H9 (cell line): ENCODE results near the gene SAP30L. TPM values are rescaled to one million over a fixed set of nuclear protein-coding genes. Genes with fewer than 3 reads are reported as not detected.

Experiments
- DNase-seq: peaks from one replicate; pipeline ENCODE4 v3.0.0-alpha.2; 2017
- H2AFZ ChIP-seq: one replicate; pipeline ENCODE4 v1.6.1; 2013; ENCODE audit warnings: mild to moderate bottlenecking, low read length, control low read depth, moderate library complexity
- H2AK5ac ChIP-seq: 2 replicates; pipeline ENCODE4 v1.6.1; 2013; ENCODE audit warnings: low read length, control low read depth, mixed read lengths; ENCODE audit not compliant: insufficient read length
- H2BK120ac ChIP-seq: one replicate; pipeline ENCODE4 v1.6.1; 2013; ENCODE audit warnings: low read depth, mild to moderate bottlenecking, low read length, control low read depth, inconsistent platforms; ENCODE audit not compliant: poor library complexity, severe bottlenecking
- H2BK12ac ChIP-seq: 2 replicates; pipeline ENCODE4 v1.6.1; 2013; ENCODE audit warnings: low read length, control low read depth, mixed read lengths, low read depth; ENCODE audit not compliant: insufficient read length
- H2BK15ac ChIP-seq: 2 replicates; pipeline ENCODE4 v1.6.1; 2013; ENCODE audit warnings: low read depth, low read length, control low read depth
- H2BK20ac ChIP-seq: one replicate; pipeline ENCODE4 v1.6.1; 2013; ENCODE audit warnings: low read depth, mild to moderate bottlenecking, low read length, control low read depth, inconsistent platforms; ENCODE audit not compliant: poor library complexity, severe bottlenecking
- H2BK5ac ChIP-seq: 2 replicates; pipeline ENCODE4 v1.6.1; 2013; ENCODE audit warnings: low read length, control low read depth, mixed read lengths; ENCODE audit not compliant: insufficient read length
- H3K14ac ChIP-seq: 2 replicates; pipeline ENCODE4 v1.6.1; 2013; ENCODE audit warnings: low read length, control low read depth; ENCODE audit not compliant: insufficient read depth
- H3K18ac ChIP-seq: 2 replicates; pipeline ENCODE4 v1.6.1; 2013; ENCODE audit warnings: low read depth, mild to moderate bottlenecking, mixed read lengths, low read length, control low read depth; ENCODE audit not compliant: insufficient read length
- H3K23ac ChIP-seq: 2 replicates; pipeline ENCODE4 v1.6.1; 2013; ENCODE audit warnings: low read length, control low read depth, mixed read lengths, low read depth; ENCODE audit not compliant: insufficient read length
- H3K23me2 ChIP-seq: 2 replicates; pipeline ENCODE4 v1.6.1; 2013; ENCODE audit warnings: low read depth, mild to moderate bottlenecking, mixed read lengths, low read length, control low read depth; ENCODE audit not compliant: insufficient read length, poor library complexity, severe bottlenecking
- H3K27ac ChIP-seq: 2 replicates; pipeline ENCODE4 v1.5.1; 2013; ENCODE audit warnings: low read length, control low read depth, mixed read lengths, low read depth; ENCODE audit not compliant: insufficient read length
- H3K27me3 ChIP-seq: 2 replicates; pipeline ENCODE4 v1.6.1; 2013; ENCODE audit warnings: low read length, control low read depth, inconsistent platforms; ENCODE audit not compliant: insufficient read depth
- H3K4ac ChIP-seq: 2 replicates; pipeline ENCODE4 v1.6.1; 2013; ENCODE audit warnings: low read depth, mild to moderate bottlenecking, control low read depth, inconsistent platforms, low read length, moderate library complexity
- H3K4me1 ChIP-seq: 2 replicates; pipeline ENCODE4 v1.6.1; 2013; ENCODE audit warnings: low read length, control low read depth, inconsistent platforms; ENCODE audit not compliant: insufficient read depth
- H3K4me2 ChIP-seq: 2 replicates; pipeline ENCODE4 v1.6.1; 2013; ENCODE audit warnings: low read length, control low read depth, mixed read lengths; ENCODE audit not compliant: insufficient read length, insufficient read depth
- H3K56ac ChIP-seq: 2 replicates; pipeline ENCODE4 v1.6.1; 2013; ENCODE audit warnings: low read depth, mild to moderate bottlenecking, mixed read lengths, low read length, control low read depth; ENCODE audit not compliant: insufficient read length
- H3K79me1 ChIP-seq: 2 replicates; pipeline ENCODE4 v1.6.1; 2013; ENCODE audit warnings: low read depth, mild to moderate bottlenecking, moderate library complexity, low read length, control low read depth, inconsistent platforms; ENCODE audit not compliant: insufficient read depth, poor library complexity, severe bottlenecking
- H3K79me2 ChIP-seq: 2 replicates; pipeline ENCODE4 v1.6.1; 2013; ENCODE audit warnings: low read length, control low read depth, inconsistent platforms; ENCODE audit not compliant: insufficient read depth
- H3K9ac ChIP-seq: 2 replicates; pipeline ENCODE4 v1.6.1; 2013; ENCODE audit warnings: low read length, control low read depth, mixed read lengths; ENCODE audit not compliant: insufficient read length; ENCODE audit errors: extremely low read depth
- H3K9me3 ChIP-seq: one replicate; pipeline ENCODE4 v1.6.1; 2013; ENCODE audit warnings: low read depth, low read length, inconsistent platforms; ENCODE audit not compliant: control insufficient read depth
- H3T11ph ChIP-seq: one replicate; pipeline ENCODE4 v1.6.1; 2013; ENCODE audit warnings: mild to moderate bottlenecking, low read length, control low read depth, inconsistent platforms
- H4K20me1 ChIP-seq: one replicate; pipeline ENCODE4 v1.6.1; 2013; ENCODE audit not compliant: control insufficient read depth, insufficient read length, insufficient read depth
- H4K5ac ChIP-seq: 2 replicates; pipeline ENCODE4 v1.6.1; 2013; ENCODE audit warnings: low read depth, mild to moderate bottlenecking, mixed read lengths, low read length, control low read depth; ENCODE audit not compliant: insufficient read length
- H4K8ac ChIP-seq: replicated peaks from 2 replicates; pipeline ENCODE4 v1.6.1; 2013; ENCODE audit warnings: low read length, control low read depth, mixed read lengths, low read depth; ENCODE audit not compliant: insufficient read length
- H4K91ac ChIP-seq: 2 replicates; pipeline ENCODE4 v1.6.1; 2013; ENCODE audit warnings: low read depth, mild to moderate bottlenecking, moderate library complexity, mixed read lengths, low read length, control low read depth; ENCODE audit not compliant: insufficient read length
- H3K27ac Mint-ChIP-seq, 3 experiments: 2 replicates in 2 of 3; 3 replicates in 1 of 3; pipeline ENCODE4 v1.8.0; 2020 to 2021; ENCODE audit warnings: mixed read lengths in 3 of 3, mild to moderate bottlenecking in 1 of 3, moderate library complexity in 1 of 3
- H3K27me3 Mint-ChIP-seq: 2 replicates; pipeline ENCODE4 v1.8.0; 2021; ENCODE audit warnings: low read depth, mild to moderate bottlenecking, moderate library complexity, mixed read lengths
- H3K36me3 Mint-ChIP-seq, 3 experiments: 2 replicates in 2 of 3; 3 replicates in 1 of 3; pipeline ENCODE4 v1.8.0; 2020 to 2021; ENCODE audit warnings: low read depth in 3 of 3, mixed read lengths in 3 of 3; ENCODE audit not compliant: insufficient read depth in 1 of 3
- H3K4me1 Mint-ChIP-seq, 2 experiments: 2 replicates each; pipeline ENCODE4 v1.8.0; 2020; ENCODE audit warnings: mixed read lengths in 2 of 2
- H3K4me3 Mint-ChIP-seq, 2 experiments: 2 replicates in 1 of 2; 3 replicates in 1 of 2; pipeline ENCODE4 v1.8.0; 2020 to 2021; ENCODE audit warnings: mild to moderate bottlenecking in 2 of 2, mixed read lengths in 2 of 2, moderate library complexity in 1 of 2
- H3K9me3 Mint-ChIP-seq, 2 experiments: 2 replicates in 1 of 2; 3 replicates in 1 of 2; pipeline ENCODE4 v1.8.0; 2020; ENCODE audit warnings: mild to moderate bottlenecking in 2 of 2, mixed read lengths in 2 of 2, moderate library complexity in 1 of 2
- WGBS: extraction: QIAGEN DNeasy Blood & Tissue Kit; methylation state at CpG from one replicate; pipeline ENCODE4 v1.1.7; 2013; ENCODE audit warnings: missing lambda C conversion rate, low lambda C conversion rate, mixed read lengths; ENCODE audit not compliant: insufficient read length; ENCODE audit errors: extremely low coverage; 5-methylcytosine and 5-hydroxymethylcytosine counted together
- total RNA-seq: library from RNA; stranded (reverse); gene quantifications from 2 replicates; pipeline ENCODE4 v1.2.1, GENCODE V29; 2021
- TF ChIP-seq, protein P1 (sequence below): fragments of 200-600 bp; sonication (generic); conservative IDR thresholded peaks from 3 replicates; pipeline ENCODE4 v1.8.0; 2021; ENCODE audit warnings: antibody characterized with exemption, mild to moderate bottlenecking

Gene SAP30L
- total RNA-seq, 1 experiment from 2014 or later = 25.0 TPM

DNA sequence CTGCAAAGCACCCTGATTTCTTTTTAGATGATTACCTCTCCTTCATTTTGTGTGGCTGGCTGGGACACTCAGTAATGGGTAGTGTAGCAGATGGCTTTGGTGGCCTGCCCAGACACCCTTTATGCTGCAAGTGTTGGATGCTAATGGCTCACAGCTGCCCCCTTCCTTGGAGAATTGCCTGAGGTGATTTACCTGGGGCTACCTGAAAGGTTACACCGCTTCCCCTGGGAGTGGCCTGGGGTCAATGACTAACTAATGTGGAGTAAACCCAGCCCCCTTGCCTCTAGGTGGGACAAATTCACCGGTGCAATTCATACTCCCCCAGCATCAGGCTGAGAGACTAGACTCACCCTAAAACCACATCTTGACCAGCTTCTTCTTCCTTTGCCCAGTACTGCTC, 55.8 kb downstream of the SAP30L start:
- H3K27ac Mint-ChIP-seq = no peak overlapping the region
- WGBS = no CpG with 5 or more reads among the region's 2 CpGs

More for the DNA sequence above, 55.8 kb downstream of the SAP30L start:
- Mint-ChIP-seq H3K9me3 (no peaks in the 10 kb centered on the region), H3K27me3 (peaks cover 9% of the 10 kb centered on the region), H3K36me3 (no peaks in the 10 kb centered on the region), H3K4me3 (no peak overlapping the region), H3K4me1 (peaks cover 12 to 17% of the 10 kb centered on the region in 2 experiments)
- Histone ChIP-seq H3K23ac (no peak overlapping the region), H3K79me2 (no peaks in the 10 kb centered on the region), H2AFZ (no peak overlapping the region), H3K56ac (no peak overlapping the region), H3K79me1 (no peaks in the 10 kb centered on the region), H3K27ac (no peak overlapping the region), H3K4me1 (peaks cover 2% of the 10 kb centered on the region; the same call in 1 of the 2 replicates), H4K5ac (no peak overlapping the region), H4K8ac (no peak overlapping the region), H2BK15ac (no peak overlapping the region), H3K18ac (no peak overlapping the region), H2BK120ac (no peak overlapping the region), H3K9me3 (no peaks in the 10 kb centered on the region), H3K4me2 (no peak overlapping the region), H2AK5ac (no peak overlapping the region), H3K4ac (no peak overlapping the region), H2BK5ac (no peak overlapping the region), H3K9ac (no peak overlapping the region), H4K91ac (no peak overlapping the region), H4K20me1 (no peaks in the 10 kb centered on the region), H3T11ph (no peak overlapping the region), H3K27me3 (no peaks in the 10 kb centered on the region), H3K23me2 (no peaks in the 10 kb centered on the region), H2BK20ac (no peak overlapping the region), H3K14ac (no peak overlapping the region), H2BK12ac (no peak overlapping the region)
- TF ChIP-seq, protein P1, sequence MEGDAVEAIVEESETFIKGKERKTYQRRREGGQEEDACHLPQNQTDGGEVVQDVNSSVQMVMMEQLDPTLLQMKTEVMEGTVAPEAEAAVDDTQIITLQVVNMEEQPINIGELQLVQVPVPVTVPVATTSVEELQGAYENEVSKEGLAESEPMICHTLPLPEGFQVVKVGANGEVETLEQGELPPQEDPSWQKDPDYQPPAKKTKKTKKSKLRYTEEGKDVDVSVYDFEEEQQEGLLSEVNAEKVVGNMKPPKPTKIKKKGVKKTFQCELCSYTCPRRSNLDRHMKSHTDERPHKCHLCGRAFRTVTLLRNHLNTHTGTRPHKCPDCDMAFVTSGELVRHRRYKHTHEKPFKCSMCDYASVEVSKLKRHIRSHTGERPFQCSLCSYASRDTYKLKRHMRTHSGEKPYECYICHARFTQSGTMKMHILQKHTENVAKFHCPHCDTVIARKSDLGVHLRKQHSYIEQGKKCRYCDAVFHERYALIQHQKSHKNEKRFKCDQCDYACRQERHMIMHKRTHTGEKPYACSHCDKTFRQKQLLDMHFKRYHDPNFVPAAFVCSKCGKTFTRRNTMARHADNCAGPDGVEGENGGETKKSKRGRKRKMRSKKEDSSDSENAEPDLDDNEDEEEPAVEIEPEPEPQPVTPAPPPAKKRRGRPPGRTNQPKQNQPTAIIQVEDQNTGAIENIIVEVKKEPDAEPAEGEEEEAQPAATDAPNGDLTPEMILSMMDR = no peak
- peak; percentile 79 for DNase-seq
